ENCODE results near the gene RPS13. TPM values are rescaled to one million over a fixed set of nuclear protein-coding genes. Genes with fewer than 3 reads are reported as not detected.
"Not testable (repeated sequence)": the region's sequence is repeated elsewhere in the genome, so short reads cannot be mapped to it uniquely, and the experiment has no call there.

RPS13 gene
- total RNA-seq, 2 experiments from 2014 or later = 986 to 1,008 TPM

- Mint-ChIP-seq H3K4me1 (ENCODE audit: low read depth) (peaks cover 36% of the 10 kb centered on the region), H3K9me3 (ENCODE audit: insufficient read depth) (no peaks in the 10 kb centered on the region), H3K27me3 (ENCODE audit: low read depth) (no peaks in the 10 kb centered on the region), H3K27ac (peak overlapping the region; percentile 99), H3K36me3 (ENCODE audit: low read depth) (peaks cover 56% of the 10 kb centered on the region), H3K4me3 (peak overlapping the region; percentile 96)
- ChIA-PET CTCF (interaction anchor here (0.7 to 3.0 kb wide), 4 partner anchors 13 to 278 kb away, joined by 3 to 11 read pairs (median 4); no protein-coding TSS in a partner anchor), POLR2A (interaction anchor here (1.1 to 2.1 kb wide), 3 partner anchors 14 to 338 kb away, joined by 4 to 12 read pairs (median 5); partner anchors contain the start of gene C11orf58)
- ATAC-seq (no peak), DNase-seq (no peak)
Observed at GRCh38 chr11:17076517-17077239, 789 bp downstream of the RPS13 start.

GRCh38 chr11:17075506-17075905, 2.0 kb downstream of the RPS13 start:
- Mint-ChIP-seq H3K27me3 (ENCODE audit: low read depth) (no peaks in the 10 kb centered on the region), H3K9me3 (ENCODE audit: insufficient read depth) (no peaks in the 10 kb centered on the region), H3K4me1 (ENCODE audit: low read depth) (peaks cover 36% of the 10 kb centered on the region), H3K36me3 (ENCODE audit: low read depth) (peaks cover 56% of the 10 kb centered on the region), H3K4me3 (peak overlapping the region; percentile 96), H3K27ac (peak overlapping the region; percentile 62)
- ATAC-seq (no peak), DNase-seq (no peak)
- POLR2A ChIA-PET = no interaction called here
- CTCF ChIA-PET = interaction anchor here (0.6 to 3.0 kb wide), 4 partner anchors 12 to 453 kb away, joined by 3 to 11 read pairs (median 5); no protein-coding TSS in a partner anchor

GRCh38 chr11:17073370-17074027, 4.0 kb downstream of the RPS13 start:
- H3K9me3 Mint-ChIP-seq (ENCODE audit: insufficient read depth) = no peaks in the 10 kb centered on the region
- H3K27ac Mint-ChIP-seq = no peak overlapping the region
- POLR2A ChIA-PET = no interaction called here
- peaks cover 50% of the 10 kb centered on the region for H3K36me3 Mint-ChIP-seq (ENCODE audit: low read depth)
- peaks cover 26% of the 10 kb centered on the region for H3K4me1 Mint-ChIP-seq (ENCODE audit: low read depth)
- DNase-seq (no peak), ATAC-seq (no peak)
- CTCF ChIA-PET = interaction anchor here (1.0 kb wide), 1 partner anchor 159 kb away, joined by 3 read pairs; no protein-coding TSS in a partner anchor
- no peaks in the 10 kb centered on the region for H3K27me3 Mint-ChIP-seq (ENCODE audit: low read depth)
- no peak overlapping the region for H3K4me3 Mint-ChIP-seq

- H3K4me3 Mint-ChIP-seq = no peak overlapping the region
- no peak for DNase-seq
- ChIA-PET CTCF (interaction anchor here (1.1 kb wide), 1 partner anchor 121 kb away, joined by 3 read pairs; no protein-coding TSS in a partner anchor), POLR2A (no interaction called here)
- H3K4me1 Mint-ChIP-seq (ENCODE audit: low read depth) = no peaks in the 10 kb centered on the region
- no peaks in the 10 kb centered on the region for H3K9me3 Mint-ChIP-seq (ENCODE audit: insufficient read depth)
- H3K36me3 Mint-ChIP-seq (ENCODE audit: low read depth) = no peaks in the 10 kb centered on the region
- H3K27ac Mint-ChIP-seq = no peak overlapping the region
- no peak for ATAC-seq
- no peaks in the 10 kb centered on the region for H3K27me3 Mint-ChIP-seq (ENCODE audit: low read depth)
Observed at GRCh38 chr11:17067417-17067816, 10.1 kb downstream of the RPS13 start.

- Mint-ChIP-seq H3K4me1 (ENCODE audit: low read depth) (no peaks in the 10 kb centered on the region), H3K9me3 (ENCODE audit: insufficient read depth) (no peaks in the 10 kb centered on the region), H3K4me3 (no peak overlapping the region), H3K27me3 (ENCODE audit: low read depth) (no peaks in the 10 kb centered on the region), H3K27ac (no peak overlapping the region), H3K36me3 (ENCODE audit: low read depth) (no peaks in the 10 kb centered on the region)
- CTCF ChIA-PET = interaction anchor here (1.1 kb wide), 1 partner anchor 120 kb away, joined by 3 read pairs; no protein-coding TSS in a partner anchor
- no peak for DNase-seq
- no peak for ATAC-seq
- POLR2A ChIA-PET = no interaction called here
Observed at GRCh38 chr11:17066691-17067090, 10.8 kb downstream of the RPS13 start.

GRCh38 chr11:17063171-17064002, 14.1 kb downstream of the RPS13 start:
- ChIA-PET POLR2A (interaction anchor here (1.6 kb wide), 1 partner anchor 14 kb away, joined by 5 read pairs; the partner anchor contains the start of gene RPS13), CTCF (interaction anchor here (0.7 to 5.2 kb wide), 16 partner anchors 13 to 277 kb away, joined by 3 to 28 read pairs (median 4); partner anchors contain the start of gene RPS13)
- Mint-ChIP-seq H3K27me3 (ENCODE audit: low read depth) (peaks cover 3% of the 10 kb centered on the region), H3K4me3 (no peak overlapping the region), H3K4me1 (ENCODE audit: low read depth) (no peaks in the 10 kb centered on the region), H3K27ac (no peak overlapping the region), H3K36me3 (ENCODE audit: low read depth) (no peaks in the 10 kb centered on the region), H3K9me3 (ENCODE audit: insufficient read depth) (no peaks in the 10 kb centered on the region)
- DNase-seq (peak; percentile 55), ATAC-seq (peak; percentile 84)

GRCh38 chr11:17051146-17051545, 26.3 kb downstream of the RPS13 start:
- ATAC-seq; POLR2A ChIA-PET; DNase-seq; H3K4me1 Mint-ChIP-seq (ENCODE audit: low read depth); CTCF ChIA-PET; H3K36me3 Mint-ChIP-seq (ENCODE audit: low read depth); H3K27ac Mint-ChIP-seq; H3K4me3 Mint-ChIP-seq; H3K9me3 Mint-ChIP-seq (ENCODE audit: insufficient read depth); H3K27me3 Mint-ChIP-seq (ENCODE audit: low read depth): not testable (repeated sequence)

- H3K4me1 Mint-ChIP-seq (ENCODE audit: low read depth); CTCF ChIA-PET; ATAC-seq; H3K36me3 Mint-ChIP-seq (ENCODE audit: low read depth); H3K4me3 Mint-ChIP-seq; DNase-seq; POLR2A ChIA-PET; H3K27ac Mint-ChIP-seq; H3K27me3 Mint-ChIP-seq (ENCODE audit: low read depth); H3K9me3 Mint-ChIP-seq (ENCODE audit: insufficient read depth): not testable (repeated sequence)
Observed at GRCh38 chr11:17048491-17048890, 29.0 kb downstream of the RPS13 start.

GRCh38 chr11:17046690-17047089, 30.8 kb downstream of the RPS13 start:
- Mint-ChIP-seq H3K9me3 (ENCODE audit: insufficient read depth) (no peaks in the 10 kb centered on the region), H3K4me3 (no peak overlapping the region), H3K27ac (no peak overlapping the region), H3K36me3 (ENCODE audit: low read depth) (no peaks in the 10 kb centered on the region), H3K27me3 (ENCODE audit: low read depth) (no peaks in the 10 kb centered on the region), H3K4me1 (ENCODE audit: low read depth) (no peaks in the 10 kb centered on the region)
- no peak for ATAC-seq
- CTCF ChIA-PET = no interaction called here
- POLR2A ChIA-PET = no interaction called here
- DNase-seq = no peak

GRCh38 chr11:17036666-17037658, 40.5 kb downstream of the RPS13 start:
- DNase-seq (no peak), ATAC-seq (no peak)
- Mint-ChIP-seq H3K9me3 (ENCODE audit: insufficient read depth) (peaks cover 4% of the 10 kb centered on the region), H3K27ac (no peak overlapping the region), H3K36me3 (ENCODE audit: low read depth) (no peaks in the 10 kb centered on the region), H3K4me1 (ENCODE audit: low read depth) (no peaks in the 10 kb centered on the region), H3K4me3 (no peak overlapping the region), H3K27me3 (ENCODE audit: low read depth) (peaks cover 3% of the 10 kb centered on the region)
- ChIA-PET CTCF (no interaction called here), POLR2A (no interaction called here)

- H3K36me3 Mint-ChIP-seq (ENCODE audit: low read depth); H3K27me3 Mint-ChIP-seq (ENCODE audit: low read depth); H3K4me1 Mint-ChIP-seq (ENCODE audit: low read depth); H3K9me3 Mint-ChIP-seq (ENCODE audit: insufficient read depth); H3K27ac Mint-ChIP-seq; H3K4me3 Mint-ChIP-seq; CTCF ChIA-PET; DNase-seq; ATAC-seq; POLR2A ChIA-PET: not testable (repeated sequence)
Observed at GRCh38 chr11:17034027-17034426, 43.4 kb downstream of the RPS13 start.

Measured in activated CD8-positive, alpha-beta T cell treated with anti-CD3 and anti-CD28 coated beads, Interleukin-2, amount 10 ng/mL, durations not matched to agents 7 days and 5 days (primary cell).